ENCODE measurements around the gene AKR1B1.
"Not testable (repeated sequence)": the region's sequence is repeated elsewhere in the genome, so short reads cannot be mapped to it uniquely, and the experiment has no call there.

AKR1B1 gene

DNA sequence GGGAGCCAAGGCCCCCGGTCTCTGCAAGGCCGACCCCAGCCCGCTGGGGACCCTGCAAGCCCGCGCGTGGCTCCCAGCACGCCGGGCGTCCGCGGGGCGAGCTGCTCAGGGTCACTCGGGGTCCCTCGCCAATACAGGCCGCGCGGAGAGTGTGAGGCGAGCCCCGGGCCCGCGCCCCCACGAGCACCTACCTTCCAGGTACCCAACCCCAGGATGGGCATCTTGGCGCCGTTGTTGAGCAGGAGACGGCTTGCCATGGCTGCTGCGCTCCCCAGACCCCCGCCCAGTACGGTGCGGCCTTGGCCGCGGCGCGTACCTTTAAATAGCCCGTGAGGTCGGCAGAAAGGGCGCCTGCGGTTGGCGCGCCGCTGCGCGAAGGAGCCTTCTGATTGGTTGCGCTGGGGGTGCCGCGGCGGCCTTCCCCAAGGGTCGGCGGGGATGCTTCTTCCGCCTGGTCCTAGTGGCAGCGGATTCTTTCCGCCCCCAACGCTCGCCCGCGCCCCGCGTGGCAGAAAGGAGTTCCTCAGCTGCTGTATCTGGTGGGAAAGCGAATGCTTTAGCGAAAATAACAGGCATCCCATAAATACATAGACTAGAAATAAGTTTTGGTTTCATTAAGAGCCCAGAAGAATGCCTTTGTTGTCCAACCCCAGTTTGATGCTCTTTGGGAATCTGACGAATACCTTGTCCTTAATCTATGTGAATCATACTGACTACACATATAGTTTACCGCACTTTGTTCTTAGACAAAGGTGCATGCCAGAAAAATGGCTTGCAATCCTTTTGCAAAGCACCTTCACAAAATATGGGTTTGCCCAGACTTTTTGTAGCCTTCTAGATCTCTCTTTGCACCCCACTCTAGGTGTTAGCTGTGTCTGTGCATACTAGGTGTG, at the start of gene AKR1B1:
Gene AKR1B1, minus strand, starts transcription at position 295 of the 893 bp plus-strand sequence. Its CDS starts 38 bp downstream, at position 257.
- peak; percentile 92 to 98 (median 97) for DNase-seq

DNA sequence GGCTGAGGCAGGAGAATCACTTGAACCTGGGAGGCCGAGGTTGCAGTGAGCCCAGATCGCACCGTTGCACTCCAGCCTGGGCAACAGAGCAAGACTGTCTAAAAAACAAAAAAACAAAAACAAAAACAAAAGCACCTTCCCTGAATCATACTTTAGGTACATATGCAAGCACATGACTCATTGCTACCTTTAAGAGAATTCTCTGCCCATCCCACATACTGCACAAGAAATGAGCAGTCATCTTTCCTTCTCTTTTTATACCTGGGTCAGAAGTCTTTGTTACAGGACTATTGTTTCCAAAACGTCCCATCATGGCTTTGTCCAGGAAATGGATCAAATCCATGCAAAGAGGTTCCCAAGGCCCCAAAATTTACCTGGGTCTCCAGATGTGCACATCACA, 47.0 kb upstream of the AKR1B1 start:
- DNase-seq, result no peak

DNA sequence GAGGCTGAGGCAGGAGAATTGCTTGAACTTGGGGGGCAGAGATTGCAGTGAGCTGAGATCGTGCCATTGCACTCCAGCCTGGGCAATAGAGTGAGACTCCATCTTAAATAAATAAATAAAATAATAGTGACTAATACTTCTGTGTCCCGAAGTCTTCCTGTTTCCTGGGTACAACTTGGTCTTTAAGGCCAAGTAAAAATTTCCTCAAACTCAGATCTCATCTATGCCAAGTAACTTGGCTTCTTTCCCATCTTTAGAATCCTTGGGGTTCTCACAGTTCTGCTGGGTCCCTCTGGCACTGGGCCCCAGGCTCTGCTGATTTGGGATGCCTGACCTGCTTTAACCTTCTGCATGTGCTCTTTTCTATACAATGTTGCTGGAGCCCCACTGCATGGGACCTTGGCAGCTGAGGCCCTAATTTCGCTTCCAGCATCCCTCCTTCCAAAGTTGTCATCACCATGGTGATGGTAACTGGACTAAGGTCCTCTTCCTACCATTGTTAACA, 45.8 kb upstream of the AKR1B1 start:
- DNase-seq, result no peak

DNA sequence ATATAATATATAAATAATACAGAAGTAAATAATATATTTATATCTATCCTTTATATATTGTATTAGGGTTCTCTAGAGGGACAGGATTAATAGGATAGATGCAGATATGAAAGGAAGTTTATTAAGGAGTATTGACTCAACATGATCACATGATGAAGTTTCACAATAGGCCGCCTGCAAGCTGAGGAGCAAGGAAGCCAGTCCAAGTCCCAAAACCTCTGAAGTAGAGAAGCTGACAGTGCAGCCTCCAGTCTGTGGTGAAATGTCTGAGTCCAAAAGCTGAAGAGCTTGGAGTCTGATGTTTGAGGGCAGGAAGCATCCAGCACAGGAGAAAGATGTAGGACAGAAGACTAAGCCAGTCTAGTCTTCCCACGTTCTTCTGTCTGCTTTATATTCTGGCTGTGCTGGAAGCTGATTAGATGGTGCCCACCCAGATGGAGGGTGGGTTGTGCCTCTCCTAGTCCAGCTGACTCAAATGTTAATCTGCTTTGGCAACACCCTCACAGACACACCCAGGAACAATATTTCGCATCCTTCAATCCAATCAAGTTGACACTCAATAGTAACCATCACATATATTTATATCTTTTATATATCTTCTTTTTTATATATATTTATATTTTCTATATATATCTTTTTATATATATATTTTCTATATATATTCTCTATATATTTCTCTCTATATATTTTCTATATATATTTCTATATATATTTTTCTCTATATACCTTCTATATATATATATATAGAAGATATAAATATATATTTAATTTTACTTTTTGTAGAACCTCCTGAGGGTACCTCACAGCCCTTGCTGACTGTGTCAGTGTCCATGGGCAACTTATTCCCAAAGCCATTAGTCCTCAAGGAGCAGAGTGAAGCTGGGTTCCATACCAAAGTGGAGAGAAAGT, 43.8 kb upstream of the AKR1B1 start:
- DNase-seq, result no peak

DNA sequence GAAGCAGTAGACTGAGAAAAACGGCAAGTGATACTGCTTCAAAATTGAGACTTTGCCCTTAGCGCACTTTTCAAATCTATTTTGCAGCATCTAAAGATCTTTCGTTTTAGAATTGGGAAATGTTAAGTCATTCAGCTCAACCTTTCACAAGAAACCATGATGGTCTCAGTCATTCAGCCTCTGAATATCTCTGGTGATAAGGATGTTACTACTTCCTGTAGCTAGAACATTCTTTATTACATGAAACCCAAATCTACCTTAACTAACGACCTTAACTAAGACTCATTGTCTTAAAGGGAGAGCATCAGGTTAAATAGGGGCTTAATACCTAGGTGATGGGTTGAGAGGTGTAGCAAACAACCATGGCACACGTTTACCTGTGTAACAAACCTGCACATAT, 42.1 kb upstream of the AKR1B1 start:
- no peak for DNase-seq

DNA sequence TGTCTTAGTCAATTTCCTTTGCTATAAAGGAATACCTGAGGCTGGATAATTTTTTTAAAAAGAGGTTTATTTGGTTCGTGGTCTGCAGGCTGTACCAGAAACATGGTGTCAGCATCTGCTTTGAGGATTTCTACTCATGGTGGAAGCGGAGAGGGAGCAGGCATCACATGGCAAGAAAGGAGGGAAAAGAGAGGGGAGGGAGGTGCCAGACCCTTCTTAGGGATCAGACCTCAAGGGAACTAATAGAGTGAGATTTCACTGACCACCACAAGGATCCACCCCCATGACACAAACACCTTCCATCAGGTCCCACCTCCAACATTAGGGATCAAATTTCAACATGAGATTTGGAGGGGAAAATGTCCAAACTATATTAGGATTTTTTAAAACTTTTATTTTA, 41.5 kb upstream of the AKR1B1 start:
- no peak for DNase-seq

DNA sequence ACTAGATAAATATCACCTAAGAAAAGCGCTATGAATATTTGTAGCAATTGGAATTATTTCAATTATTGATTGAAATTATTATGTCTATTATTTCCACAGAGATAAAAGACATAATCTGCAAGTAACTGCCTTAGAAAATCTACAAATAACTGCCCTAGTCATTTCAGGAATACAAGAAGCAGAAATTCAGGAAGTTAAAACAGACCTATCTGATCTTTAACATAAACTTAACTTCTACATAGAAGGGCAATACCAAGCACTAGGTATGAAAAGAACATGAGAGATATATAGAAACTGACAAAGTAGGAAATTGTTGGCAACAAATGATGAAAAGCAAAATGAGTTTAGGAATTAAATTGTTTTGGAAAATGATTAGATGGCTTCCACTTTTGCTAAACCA, 36.6 kb upstream of the AKR1B1 start:
- no peak for DNase-seq

DNA sequence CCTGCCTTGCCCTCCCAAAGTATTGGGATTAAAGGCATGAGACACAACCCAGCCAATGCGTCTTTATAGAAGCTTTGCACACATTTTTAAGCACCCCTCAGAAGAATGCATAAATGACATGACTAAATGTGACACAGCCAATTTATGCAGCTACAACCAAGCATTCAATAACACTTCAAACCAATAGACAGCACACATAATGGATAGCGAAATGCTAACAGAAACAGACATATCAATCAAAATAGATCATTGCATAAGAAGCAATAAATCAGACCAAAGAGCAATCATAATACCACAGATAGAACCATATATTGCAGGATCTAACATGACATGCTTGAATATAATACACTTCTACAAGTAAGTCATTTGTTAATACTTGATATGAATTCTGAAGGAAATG, 34.2 kb upstream of the AKR1B1 start:
- DNase-seq, result no peak

DNA sequence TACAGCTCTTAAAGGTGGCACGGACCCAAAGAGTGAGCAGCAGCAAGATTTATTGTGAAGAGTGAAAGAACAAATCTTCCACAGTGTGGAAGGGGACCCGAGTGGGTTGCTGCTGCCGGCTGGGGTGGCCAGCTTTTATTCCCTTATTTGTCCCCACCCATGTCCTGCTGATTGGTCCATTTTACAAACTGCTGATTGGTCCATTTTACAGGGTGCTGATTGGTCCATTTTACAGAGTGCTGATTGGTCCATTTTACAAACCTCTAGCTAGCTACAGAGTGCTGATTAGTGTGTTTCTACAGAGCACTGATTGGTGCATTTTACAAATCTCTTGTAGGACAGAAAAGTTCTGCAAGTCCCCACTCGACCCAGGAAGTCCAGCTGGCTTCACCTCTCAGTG, 28.8 kb upstream of the AKR1B1 start:
- DNase-seq, result not testable (repeated sequence)

DNA sequence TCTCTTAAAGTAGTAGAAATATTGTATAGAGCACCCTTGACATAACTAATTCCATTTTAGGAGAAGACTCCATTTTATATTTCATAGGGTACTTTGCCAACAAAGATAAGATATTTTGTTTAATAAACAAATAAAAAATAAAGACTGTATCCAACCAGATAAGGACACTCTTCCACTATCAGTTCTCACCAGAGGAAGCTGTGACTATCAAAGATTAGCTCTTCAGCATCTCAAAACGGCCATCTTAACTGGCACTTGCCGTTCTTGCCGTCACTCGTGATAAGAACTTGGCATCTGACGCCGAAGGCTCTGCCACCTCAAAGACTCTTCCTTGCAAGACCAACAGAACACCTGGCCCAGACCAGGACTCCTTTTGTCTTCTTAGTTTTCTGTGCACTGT, 26.3 kb upstream of the AKR1B1 start:
- no peak for DNase-seq

DNA sequence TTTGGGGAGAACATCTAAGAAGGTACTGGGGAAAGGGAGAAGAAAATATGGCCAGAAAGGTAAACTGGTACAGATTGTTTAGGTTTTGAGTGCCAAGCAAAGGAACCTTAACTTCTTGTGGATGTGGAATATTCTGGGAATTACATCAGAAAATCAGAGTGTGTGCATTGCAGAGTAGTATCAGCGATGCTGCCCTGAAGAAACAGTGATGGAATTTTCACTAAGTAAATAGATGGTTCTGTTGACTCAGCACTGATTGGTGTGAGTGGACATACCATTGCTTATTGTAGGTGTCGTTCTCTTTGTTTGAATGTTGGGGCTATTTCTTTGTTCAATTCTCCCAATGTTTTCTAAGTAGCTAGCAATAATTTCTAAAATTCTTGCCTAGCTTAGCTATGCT, 24.4 kb upstream of the AKR1B1 start:
- no peak for DNase-seq

DNA sequence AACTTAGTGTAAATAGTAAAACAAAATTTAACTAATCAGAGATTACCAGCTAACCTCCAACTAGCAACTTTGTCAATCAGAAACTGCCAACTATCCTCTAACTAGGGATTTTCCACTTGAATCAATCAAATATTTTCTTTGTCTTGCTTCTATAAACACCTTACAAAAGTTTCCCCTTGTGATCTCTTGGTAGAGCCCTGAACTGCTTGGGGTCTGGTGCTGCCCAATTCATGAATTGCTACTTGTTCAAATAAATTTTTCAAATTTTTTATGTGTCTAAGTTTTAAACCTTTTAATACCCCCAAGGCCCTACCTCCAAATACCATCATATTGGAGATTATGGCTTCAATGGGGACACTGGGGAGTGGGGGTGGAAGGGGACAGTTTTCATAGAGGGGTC, 24.0 kb upstream of the AKR1B1 start:
- no peak for DNase-seq

DNA sequence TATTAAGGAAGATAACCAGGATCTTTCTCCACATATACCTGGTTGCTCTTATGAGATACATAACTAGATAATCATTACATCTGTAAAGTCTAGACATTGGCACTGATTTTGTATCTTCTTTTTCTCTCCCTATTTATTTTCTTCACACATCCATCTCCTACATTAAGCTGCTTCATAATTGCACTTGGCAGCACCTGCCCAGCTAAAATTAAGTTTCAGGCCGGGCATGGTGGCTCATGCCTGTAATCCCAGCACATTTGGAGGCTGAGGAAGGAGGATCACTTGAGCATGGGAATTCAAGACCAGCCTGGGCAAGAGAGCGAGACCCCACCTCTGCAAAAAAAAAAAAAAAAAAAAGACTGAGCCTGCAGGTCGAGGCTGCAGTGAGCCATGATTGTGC, 22.3 kb upstream of the AKR1B1 start:
- no peak for DNase-seq

DNA sequence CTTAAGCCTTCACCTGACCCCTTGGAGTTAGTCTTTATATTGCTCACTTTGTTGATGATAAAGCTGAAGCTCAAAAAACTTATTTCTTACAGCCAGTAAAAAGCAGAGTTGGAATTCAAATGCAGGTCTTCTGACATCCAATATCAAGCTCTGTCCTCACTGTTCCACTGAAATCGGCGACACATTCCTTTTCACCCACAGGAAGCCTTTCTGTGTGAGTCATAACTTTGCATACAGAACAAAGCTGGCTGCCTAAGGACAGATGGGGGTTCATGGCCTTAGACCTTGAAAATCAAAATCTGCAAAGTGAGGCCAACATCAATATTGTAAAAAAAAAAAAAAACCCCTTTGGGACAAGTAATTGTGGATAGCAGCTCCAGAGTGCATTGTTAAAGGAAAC, 21.8 kb upstream of the AKR1B1 start:
- DNase-seq, result no peak

DNA sequence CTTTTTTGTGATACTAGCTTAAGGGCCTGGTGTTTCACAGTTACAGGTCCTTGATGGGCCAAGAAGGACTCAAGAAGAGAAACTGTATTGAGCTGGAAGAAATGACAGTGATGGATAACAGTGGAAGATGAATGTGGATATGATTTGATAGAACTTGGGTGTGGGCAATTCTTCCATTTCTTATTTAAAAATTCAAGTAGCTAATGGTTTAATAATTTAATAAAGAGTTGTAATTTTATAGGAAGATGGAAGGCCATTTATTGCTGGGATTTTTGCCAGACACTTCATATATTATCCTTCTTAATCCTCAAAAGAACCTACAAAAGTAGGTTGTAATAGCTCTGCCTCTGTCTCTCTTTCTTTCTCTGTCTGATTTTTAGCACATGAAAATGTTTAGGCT, 21.3 kb upstream of the AKR1B1 start:
- no peak for DNase-seq

DNA sequence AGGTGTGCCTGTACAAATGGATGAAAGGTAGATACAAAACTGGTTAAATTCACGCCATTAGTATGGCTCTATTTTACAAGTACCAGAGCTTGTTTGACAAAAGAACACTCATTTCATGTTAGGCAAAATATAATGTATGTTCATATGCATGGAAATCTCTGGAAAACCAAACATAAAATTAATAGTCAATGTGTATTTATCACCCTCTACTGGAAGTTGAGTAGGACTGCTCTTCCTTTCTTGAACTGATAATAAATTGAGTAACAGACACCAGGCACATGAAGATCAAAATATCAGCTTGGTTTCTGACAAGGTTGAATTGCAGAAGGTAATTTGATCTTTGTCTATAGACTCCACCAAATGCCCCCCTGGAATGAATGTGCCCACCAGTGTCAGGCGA, 19.8 kb upstream of the AKR1B1 start:
- no peak for DNase-seq

DNA sequence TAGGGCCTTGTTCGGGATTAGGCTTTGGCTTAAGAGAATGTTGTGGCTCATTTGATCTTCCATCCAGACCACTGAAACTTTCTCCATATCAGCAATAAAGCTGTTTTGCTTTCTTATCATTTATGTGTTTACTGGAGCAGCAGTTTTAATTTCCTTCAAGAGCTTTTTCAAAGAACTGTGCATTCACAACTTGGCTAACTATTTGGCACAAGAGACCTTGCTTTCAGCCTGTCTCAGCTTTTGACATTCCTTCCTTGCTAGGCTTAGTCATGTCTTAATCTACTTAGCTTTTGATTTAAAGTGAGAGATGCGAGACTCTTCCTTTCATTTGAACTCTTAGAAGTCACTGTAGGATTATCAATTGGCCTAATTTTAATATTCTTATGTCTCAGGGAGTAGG, 19.1 kb upstream of the AKR1B1 start:
- DNase-seq, result no peak

DNA sequence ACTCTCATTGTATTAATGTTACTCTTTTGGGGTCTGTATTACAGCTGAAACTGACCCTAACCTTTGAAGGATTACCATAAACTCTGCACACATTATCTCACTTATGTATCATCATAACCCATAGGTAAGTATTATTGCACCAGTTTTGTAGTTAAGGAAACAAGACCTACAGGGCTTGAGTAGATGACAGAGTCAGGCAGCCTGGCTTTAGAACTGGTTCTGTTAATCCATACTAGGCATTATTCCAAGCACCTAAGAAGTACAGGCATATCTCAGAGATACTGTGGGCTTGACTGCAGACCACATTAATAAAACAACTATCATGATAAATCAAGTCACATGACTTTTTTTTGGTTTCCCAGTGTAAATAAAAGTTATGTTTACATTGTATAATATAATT, 17.1 kb upstream of the AKR1B1 start:
- DNase-seq, result no peak

DNA sequence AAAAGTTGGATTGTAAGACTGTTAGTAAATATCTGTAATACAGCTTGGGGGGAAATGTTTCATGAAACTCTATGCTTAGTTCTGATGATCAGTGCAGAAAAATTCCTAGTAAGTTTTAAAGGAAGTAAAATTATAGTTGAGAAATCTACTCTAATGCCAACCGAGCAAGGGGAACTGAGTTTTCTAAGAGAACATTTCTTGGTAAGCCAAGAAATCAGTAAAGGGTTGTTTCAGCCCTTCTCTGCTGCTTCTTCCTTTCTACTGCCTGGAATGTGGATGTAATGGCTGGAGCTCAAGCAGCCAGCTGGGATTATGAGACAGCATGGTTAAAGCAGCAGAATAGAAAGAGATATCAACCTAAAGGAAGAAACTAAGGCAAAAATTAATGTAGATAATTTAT, 15.9 kb upstream of the AKR1B1 start:
- no peak for DNase-seq

DNA sequence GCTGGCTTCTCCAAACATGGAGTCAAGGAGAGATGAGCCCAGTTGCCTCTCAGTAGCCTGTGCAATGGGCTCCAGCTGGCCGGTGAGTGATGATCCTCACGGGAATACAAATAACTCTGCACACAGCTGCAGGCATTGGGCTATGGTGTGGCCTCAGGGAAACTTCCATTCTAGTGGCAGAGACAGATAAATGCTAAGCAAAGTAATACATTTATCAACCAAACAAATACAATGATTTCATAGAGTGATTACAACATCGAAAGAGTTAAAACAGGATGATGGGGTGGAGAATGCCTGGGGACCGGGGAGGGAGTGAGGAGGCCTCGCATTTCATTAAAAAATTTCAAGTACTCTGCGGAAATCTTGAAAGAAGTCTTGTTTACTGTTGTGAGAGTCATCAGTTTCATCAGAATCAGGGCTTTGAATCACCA, 15.0 kb upstream of the AKR1B1 start:
- no peak for DNase-seq

DNA sequence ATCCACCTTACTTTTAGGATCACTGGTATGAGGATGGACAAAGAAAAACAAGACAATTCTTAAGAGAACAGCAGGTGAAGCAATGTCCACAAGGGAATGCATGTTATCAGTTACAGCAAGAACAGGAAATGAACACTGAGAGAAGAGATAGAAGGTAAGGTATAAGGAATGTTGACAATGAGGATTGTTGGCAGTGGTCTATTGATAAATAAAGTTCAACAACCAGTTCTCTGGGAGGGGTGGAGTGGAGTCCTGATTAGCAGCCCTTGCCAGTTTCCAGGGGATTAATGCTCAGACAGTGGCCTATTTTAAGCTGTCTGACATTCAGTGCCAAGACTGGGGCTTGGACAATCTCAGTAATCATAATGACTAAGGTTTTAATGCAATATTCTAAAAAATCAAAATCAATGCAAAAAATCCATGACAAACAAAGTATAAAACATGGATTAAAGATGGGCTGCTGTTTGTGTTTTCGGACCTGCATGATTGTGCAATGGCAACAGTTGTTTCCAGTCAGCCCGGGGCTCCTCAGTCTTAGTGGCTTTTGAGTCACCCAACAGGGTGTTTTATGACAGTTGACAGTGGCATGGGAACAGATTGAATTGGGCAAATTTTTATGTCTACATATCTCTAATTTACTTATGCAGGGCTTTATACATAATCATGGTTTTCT, 13.8 kb upstream of the AKR1B1 start:
- DNase-seq, result no peak

DNA sequence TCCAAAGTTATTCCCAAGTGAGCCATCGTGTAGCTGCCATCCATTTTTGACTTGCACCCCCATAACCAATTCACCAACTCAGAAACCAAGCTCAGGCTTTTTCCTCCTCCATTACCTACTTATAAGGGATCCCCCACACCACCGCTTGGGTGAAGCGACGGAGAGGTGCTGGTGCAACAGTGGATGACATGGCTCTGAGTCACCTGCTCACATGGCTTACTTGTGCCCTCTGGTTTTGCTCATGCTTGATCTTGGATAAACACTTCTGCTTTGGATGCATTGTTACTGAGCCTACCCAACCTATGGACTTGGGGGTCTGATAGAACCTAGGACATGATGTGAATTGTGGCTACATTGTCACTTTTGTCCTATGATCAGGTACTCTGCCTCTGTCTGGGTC, 12.0 kb upstream of the AKR1B1 start:
- DNase-seq, result no peak

DNA sequence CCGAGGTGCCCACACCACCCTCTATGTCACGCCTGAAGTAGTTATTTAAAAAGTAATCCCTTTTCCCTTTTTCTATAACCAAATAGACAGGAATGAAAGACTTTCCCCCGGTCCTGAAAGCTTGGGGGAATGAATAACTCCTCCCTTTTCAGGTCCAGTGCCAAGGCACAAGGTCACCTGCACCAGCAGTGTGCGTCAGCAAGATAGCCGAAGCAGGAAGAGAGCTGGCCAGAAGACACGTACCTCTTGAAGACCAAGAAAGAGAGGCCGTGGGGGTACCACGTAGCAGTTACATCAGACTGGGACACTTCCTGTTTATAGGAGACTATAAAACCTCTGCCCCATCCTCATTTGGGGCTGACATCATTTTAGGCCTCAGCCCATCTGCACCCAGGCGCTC, 10.7 kb upstream of the AKR1B1 start:
- DNase-seq, result no peak

Data from NCI-H1417 (cell line).